GM18498 (cell line): Measurements from ENCODE around the gene DISP3.

ENCODE experiments used
- ATAC-seq: cut with Tn5 transposase; IDR thresholded peaks from one replicate; pipeline ENCODE4 v1.9.1; 2021; ENCODE audit warnings: mild to moderate bottlenecking, moderate library complexity; ENCODE audit not compliant: unreplicated experiment

Gene DISP3

GRCh38 chr1:11461531-11462137 lies 17.3 kb upstream of the DISP3 start:
- no peak for ATAC-seq

DNA sequence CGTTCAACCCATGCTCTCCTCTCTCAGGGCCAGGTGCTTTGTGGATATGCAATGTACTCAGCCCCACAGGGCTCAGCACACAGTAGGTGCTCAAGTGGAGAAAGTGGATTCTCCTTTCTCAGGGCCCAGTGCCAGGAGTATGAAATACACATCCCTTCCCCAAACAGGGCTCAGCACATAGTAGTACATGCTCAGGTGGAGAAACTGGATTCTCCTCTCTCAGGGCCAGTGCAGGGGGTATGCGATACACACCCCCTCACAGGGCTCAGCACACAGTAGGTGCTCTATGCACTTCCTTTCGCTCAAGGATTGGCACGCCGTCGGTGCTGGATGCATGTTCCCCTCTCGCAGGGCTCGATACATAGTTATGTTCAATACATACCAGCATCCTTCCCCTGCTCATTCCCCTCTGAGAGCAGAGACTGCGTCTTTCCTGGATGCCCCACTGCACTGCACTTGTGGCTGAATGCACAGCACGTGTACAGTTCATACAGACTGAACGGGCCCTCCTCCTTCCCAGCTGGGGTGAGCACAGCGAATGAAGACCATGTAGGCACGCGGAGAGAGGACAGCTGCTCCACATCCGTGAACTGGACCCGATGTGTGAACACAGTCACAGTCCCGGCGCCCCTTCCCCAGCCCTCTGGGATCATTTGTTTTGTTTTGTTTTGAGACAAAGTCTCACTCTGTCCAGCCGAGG lies 16.6 kb upstream of the DISP3 start:
- ATAC-seq: no peak

- no peak for ATAC-seq
These were observed 15.8 kb upstream of the DISP3 start for GRCh38 chr1:11463177-11463576.

- ATAC-seq: no peak
These were observed 13.6 kb upstream of the DISP3 start for GRCh38 chr1:11465307-11465706.

- no peak for ATAC-seq
These were observed 12.5 kb upstream of the DISP3 start for GRCh38 chr1:11466416-11466815.

- no peak for ATAC-seq
These were observed 10.1 kb upstream of the DISP3 start for GRCh38 chr1:11468878-11469277.

GRCh38 chr1:11470912-11471311 lies 8.0 kb upstream of the DISP3 start:
- ATAC-seq: no peak

GRCh38 chr1:11471473-11471872 lies 7.5 kb upstream of the DISP3 start:
- no peak for ATAC-seq

- ATAC-seq: no peak
These were observed 6.7 kb upstream of the DISP3 start for GRCh38 chr1:11472284-11472683.

GRCh38 chr1:11472741-11473140 lies 6.2 kb upstream of the DISP3 start:
- no peak for ATAC-seq

DNA sequence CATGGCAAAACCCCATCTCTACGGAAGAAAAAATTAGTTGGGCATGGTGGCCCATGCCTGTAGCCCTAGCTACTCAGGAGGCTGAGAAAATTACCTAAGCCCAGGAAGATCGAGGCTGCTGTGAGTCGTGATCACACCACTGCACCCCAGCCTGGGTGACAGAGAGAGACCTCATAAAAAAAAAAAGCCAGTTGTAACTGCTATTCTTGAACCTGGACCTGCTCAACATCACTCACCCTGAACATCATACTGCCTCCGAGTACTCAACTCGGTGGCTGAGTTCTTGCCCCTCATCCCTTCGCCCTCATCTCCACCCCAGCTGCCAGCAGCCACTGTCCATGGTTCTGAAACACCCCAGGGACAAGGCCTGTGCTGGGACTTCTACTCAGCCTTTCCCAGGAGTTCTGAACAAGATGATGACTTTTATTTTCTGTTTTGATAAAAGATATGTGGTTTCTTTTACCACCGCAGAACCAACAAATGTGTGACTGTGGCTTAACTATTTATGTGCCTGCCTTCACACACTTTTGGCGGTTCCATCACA lies 5.4 kb upstream of the DISP3 start:
- ATAC-seq: no peak

DNA sequence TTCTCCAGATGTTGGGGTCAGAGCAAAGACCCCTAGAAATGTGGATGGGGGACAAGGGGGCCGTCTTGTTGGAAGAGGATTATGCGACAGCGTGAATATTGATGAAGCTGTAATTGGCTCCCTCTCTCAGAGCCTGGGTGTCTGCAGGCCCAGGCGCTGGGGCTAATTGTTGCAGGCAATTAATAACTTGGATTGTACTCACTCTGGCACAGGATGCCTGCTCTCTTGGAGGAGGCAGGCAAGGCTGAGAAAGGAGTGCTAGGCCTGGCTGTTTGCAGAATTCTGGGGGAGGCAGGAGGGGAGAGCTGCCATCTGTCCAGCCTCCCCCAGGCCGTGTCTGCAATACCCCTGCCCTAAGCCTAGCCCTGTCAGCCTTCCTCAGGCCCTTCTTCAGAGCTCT lies 4.1 kb upstream of the DISP3 start:
- no peak for ATAC-seq

DNA sequence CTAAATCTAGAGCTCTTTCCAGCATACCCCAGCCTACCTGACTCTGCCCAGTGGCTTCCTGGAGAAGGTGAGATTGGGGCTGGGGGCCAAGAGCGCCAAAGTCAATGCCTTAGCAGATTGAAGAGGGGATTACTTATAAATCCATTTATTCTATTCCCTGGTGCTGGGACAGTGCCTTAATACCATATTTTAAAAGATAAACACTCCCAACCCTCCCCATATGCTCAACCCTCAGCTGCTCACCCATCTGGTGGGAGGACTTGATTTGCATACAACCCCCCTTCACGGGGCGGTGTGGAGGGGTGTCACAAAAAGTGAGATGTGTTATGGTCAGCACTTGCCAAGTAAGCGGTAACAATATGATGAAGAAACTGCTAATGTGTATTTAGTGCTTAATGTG lies 3.2 kb upstream of the DISP3 start:
- ATAC-seq: no peak

DNA sequence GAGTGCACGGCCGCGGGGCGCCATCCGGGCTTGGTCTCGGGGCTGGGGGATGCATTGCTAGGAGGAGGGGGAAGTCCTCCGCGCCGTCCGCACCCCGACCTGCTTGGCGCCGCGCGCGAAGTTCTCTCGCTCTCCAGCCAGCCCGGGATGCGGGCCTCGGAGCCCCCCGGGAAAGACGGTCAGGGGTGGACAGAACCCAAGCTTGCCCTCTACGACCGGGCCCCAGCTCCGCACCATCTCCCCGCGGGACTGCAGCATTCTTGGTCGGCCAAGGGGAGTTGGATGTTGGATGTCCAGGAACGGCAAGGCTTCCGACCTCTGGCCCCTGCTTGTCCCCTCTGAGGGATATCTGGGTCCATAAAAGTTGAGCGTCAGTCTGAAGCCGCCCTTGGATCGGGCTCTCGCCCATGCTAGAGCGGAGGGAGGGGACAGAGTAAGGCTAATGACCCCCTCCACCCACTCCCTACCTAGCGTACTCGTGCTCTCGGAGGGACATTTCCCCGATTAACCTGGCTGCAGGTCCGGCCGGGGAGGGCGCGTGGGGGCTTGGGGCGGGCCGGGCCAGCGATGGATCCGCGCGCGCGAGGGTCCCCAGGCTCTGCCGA lies 522 bp downstream of the DISP3 start:
- peak; percentile 8 for ATAC-seq

GRCh38 chr1:11481019-11481418 lies 2.1 kb downstream of the DISP3 start:
- no peak for ATAC-seq

DNA sequence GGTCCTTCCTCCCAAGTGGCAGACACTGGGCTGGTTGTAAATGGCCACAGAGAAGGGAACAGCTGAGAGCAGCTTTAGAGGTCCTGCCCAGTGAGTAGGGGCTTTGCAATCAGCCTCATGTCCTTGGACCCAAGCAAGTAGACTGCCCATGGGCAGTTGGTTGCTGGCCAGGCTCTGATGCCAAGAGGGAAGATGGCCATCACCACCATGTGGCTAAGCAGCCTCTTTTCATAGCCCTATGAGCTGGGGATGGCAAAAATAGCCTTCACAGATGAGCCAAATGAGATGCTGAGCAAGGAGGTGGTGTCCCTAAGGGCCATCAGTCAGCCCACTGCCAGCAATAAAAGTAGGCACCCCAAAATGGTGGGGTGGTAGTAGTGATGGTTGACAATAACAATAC lies 3.2 kb downstream of the DISP3 start:
- ATAC-seq: no peak

DNA sequence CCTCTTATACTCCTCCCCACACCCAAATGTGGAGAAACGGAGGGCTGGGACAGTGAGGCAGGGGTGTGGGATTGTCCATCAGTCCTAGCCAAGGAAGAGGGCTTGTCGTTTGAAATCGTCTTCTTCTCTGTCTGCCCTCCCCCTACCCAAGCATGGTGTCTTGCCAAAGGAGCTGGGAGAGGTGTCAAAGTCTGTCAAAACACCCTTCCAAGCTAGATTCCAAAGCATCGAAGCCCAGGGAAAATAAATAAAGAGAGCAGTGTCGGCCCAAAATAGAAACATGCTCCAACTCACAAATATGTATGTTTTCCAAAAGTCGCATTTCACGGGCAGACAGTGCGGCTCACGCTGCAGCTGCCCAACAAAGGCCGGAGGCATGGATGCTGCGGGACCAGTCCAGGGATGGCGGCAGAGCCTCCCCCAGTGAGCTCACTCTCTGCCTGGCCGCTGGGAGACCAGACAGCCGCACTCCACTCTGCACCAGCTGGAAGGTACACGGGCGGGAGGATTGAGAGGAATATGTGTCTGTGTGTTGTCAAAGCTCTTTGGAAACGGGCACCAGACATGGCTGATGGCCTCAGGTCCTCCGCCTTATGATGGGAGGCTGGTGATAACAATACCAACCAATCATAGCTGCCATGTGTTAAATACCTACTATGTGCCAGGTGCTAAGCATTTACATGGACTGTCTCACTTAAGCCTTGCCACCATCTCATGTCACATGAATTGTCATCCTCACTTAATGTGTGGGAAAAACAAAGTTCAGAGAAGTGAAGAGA lies 3.9 kb downstream of the DISP3 start:
- no peak for ATAC-seq

GRCh38 chr1:11483581-11484320 lies 4.8 kb downstream of the DISP3 start:
- no peak for ATAC-seq

- ATAC-seq: no peak
These were observed 5.3 kb downstream of the DISP3 start for GRCh38 chr1:11484321-11484655.

- no peak for ATAC-seq
These were observed 6.2 kb downstream of the DISP3 start for GRCh38 chr1:11485191-11485590.
